GM21515 (cell line): ENCODE data around the gene SFMBT2.
"Not testable (repeated sequence)": the region's sequence is repeated elsewhere in the genome, so short reads cannot be mapped to it uniquely, and the experiment has no call there.

Experiments used
- ATAC-seq: cut with Tn5 transposase; IDR thresholded peaks from one replicate; pipeline ENCODE4 v1.9.1; 2021; ENCODE audit not compliant: unreplicated experiment

The SFMBT2 gene

DNA sequence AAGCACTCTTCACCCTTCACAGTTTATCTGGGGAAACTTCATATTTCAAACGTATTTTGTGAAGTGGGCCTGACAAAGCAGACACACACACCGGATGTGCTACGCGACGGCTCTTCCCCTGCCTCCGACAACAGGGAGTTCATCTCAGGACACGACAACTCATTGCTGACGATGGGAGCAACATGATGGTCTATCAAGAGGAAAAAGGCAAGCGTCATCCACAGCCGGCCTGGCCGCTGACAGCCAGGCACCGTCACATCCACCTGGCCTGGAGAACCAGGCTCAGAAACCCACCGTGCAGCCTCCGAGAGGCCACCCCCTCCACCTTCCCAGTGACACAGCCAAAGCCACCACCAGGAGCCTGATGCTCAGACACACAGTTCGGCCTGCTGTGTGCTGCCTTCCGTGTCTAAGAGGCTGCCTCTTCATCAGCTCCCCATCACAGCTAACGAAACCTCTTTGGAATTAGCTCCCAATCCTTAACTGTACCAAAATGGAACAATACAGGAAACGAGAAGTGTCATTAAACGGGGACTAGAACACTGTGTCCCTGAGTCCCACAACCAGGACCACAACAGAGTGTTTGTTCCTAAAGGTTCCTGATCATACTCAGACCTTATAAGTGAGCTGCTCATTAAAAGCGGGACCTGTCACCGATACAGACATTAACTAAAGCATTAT is 76.7 kb downstream of the SFMBT2 start:
- ATAC-seq, result no peak

DNA sequence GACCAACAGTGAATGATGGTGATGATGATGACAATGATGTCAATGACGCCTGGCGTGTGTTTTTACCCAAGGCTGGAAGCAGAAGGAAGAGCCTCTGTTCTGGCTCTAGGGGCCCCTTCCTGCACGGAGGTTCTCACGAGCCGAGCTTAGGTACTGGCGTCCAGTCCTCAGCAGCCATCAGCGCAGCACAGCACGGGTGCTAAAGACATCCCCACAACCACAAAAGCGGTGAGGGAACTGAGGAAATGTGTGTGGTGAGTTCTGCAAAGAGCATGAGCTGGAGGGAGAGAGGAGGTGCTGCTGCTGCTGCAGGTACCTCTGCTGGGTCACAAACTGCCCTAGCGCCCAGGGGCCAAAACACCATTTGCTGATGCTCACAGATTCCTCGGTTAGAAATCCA is 81.6 kb downstream of the SFMBT2 start:
- no peak for ATAC-seq

DNA sequence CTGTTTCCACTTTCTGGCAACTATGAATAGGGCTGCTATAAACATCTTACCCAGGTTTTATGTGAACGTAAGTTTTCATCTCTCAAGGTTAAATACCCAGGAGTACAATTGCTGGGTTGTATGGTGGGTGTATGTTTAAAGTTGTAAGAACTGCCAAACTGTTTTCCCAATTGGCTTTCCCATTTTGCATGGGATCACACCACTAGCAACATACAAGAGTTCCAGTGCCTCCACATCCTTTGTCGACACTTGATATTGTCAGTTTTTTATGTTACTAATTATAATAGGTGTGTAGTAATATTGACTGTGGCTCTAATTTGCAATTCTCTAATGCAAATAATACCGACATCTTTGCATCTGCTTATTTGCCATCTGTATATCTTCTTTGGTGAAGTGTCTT is 82.9 kb downstream of the SFMBT2 start:
- no peak for ATAC-seq

DNA sequence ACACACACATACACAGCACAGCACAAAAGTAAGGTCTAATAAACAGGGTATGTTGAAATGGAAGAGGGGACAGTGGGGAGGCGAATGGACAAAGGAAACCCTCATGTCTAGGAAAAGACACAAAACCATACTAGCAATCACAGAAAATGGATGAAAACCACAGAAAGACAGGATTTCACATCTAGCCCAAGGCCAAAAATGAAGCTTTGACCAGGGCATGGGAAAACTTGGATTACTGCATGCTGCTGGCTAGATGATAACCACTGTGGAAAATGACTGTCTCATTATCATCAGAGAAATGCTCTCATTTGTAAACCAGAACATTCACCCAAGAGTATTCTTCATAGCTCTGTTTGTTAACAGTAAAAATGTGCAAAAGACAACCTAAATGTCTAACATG is 88.2 kb downstream of the SFMBT2 start:
- no peak for ATAC-seq

DNA sequence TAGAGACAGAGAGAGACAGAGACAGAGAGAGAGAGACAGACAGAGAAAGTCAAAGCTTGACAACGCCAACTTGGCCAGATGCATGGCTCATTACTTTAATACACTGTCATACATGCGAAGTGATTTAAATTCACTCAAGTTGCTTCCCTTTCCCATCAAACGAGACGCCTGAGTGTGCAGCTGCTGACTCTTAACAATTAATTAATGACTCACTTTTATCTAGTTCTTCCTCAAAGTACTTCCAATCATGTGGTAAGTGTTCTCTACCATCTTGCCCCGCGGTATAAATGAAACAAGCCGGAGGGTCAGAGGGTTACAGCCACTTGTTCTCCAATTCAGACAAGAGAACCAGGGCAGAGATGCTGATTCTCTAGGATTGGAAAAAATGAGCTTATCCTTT is 90.8 kb downstream of the SFMBT2 start:
- no peak for ATAC-seq

DNA sequence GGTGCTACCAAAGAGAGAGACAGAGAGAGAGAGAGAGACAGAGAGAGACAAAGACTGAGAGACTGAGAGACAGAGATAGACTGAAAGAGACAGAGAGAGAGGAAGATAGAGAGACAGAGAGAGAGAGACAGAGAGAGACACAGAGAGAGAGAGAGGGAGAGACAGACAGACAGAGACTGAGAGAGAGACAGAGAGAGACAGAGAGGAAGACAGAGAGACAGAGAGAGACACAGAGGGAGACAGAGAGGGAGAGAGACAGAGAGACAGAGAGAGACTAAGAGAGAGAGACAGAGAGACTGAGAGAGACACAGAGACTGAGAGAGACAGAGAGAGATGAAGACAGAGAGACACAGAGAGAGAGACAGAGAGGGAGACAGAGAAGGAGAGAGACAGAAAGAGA is 91.2 kb downstream of the SFMBT2 start:
- ATAC-seq, result no peak

DNA sequence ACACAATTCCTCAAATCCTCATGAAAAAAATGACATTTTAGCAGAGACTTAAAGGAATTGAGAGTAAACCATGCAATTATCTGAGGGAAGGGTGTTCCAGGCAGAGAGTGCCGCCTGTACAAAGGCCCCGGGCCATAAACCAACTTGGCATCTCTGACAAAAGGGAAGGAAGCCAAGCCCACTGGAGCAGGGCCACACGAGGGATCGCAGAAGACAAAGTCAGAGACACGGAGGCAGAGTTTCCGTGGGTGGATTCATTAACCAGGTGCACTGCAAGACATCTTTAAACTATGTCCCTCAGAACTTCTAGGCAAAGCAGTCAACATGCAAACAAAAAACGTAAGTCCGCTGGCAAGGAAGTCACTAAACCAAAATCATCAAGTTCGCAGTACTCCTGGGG is 92.0 kb downstream of the SFMBT2 start:
- ATAC-seq, result no peak

DNA sequence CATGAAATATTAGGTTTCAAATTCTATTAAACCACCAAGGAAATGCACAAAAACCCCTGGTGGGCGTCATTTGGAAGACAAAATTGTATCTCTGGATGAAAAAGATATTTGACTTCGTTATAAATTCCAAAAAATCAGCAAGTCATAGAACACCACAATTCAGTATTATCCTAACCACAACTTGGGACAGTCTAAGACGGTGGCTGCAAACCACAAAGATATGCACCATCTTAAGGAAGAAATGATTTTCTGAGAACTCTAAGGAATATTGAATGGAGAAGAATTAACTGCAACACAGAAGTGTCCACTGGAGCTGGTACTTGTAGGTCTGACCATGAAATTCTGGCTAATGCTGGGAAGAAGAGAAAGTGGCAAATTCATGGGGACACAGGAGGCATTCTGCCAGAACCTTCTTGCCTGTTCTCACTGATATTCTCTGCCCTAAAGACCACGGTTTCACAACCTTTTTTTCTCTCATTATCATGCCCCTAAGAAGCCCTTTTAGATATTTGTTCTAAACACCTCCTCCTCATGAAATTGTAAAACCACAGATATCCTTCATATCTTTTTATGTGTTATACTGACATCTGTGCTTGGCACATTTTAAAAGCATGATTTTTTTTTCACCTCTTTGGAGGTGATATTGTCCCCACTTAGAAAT is 92.9 kb downstream of the SFMBT2 start:
- no peak for ATAC-seq

DNA sequence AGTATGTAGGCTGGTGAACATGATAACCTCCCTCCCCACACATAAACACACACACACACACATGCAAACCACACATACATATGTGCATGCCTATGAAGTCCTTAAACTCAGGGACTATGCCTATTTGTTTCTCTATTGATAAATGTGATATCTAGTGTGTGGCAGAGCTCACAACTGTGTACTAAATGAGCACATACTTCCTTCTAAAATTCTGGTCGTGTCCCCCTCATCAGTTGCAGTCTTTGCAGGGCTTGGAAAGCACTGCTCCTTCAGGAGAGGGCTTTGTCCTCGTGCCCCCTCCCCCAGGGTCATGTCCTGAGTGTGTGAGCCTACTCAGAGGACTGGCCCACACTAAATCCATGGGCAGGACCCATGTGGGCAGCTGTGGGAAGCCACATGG is 94.0 kb downstream of the SFMBT2 start:
- no peak for ATAC-seq

DNA sequence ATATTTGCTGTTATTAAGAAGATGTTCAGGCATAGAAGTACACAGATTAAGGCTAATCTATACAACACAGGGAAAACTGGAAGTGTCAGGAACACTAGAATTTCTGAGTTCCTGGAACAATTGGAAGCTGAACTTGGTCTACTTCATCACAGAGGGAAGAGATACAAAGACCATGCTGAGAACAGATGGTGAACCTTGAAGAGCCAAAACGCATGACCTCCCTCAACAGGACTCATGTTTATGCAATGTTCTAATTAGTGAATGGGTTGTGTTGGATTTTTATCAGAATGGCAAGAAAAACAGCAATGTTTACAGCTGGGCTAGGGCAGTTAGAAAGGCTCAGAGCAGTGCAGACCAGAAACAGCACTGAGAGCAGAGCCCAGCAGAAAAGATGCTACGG is 94.9 kb downstream of the SFMBT2 start:
- ATAC-seq, result no peak

DNA sequence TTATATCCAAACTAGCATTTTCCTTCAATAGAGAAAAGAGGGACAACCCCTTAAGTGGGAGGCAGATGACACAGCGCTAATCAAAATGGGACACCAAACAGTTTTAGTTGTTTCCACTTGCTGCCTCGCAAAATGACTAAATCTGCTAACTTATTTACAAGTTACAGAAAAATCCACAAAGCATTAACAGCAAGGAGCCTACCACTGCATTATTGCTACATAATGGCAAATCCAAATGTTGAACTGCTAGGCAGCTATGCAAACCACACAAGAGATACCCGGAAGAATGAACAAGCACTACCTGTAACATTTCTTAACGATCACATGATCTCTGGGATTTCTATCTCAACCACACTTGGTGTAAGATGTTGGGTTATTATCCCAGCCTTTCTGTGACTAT is 96.7 kb downstream of the SFMBT2 start:
- no peak for ATAC-seq

DNA sequence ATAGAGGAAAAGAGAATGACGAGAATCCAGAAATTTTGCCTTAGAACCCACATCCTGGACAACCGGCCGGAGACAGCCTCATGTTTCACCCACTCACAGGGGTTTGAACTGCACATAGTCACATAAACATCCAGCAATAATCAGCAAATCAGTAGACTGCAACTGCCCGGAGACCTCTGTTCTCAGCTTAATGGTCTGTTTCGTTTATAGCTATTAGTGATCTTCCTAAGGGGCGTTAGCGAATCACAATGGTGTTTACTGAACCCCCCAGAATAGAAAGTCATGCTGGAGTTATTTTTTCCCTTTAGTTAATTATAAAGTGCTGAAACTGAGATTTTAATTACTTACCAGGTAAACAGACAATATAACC is 98.4 kb downstream of the SFMBT2 start:
- no peak for ATAC-seq

DNA sequence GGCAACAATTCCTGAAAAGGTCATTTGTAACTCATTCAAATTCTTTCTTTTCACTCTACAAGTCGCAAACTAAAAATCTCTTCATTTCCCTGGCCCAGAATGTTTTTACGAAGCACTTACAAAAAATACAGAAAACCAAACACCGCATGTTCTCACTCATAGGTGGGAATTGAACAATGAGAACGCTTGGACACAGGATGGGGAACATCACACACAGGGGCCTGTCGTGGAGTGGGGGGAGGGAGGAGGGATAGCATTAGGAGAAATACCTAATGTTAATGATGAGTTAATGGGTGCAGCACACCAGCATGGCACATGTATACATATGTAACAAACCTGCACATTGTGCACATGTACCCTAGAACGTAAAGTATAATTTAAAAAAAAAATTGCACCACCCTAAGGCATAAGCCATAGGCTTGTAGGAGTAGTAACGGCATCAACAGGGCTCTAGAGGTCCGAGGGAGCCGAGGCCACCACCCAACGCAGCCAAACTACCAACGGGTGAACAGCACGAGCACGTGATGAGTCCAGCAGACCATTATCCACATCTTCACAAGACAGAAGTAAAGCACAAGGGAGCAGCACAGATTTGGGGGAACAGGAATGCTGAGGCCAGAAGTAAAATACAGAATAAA is 98.9 kb downstream of the SFMBT2 start:
- ATAC-seq, result not testable (repeated sequence)

DNA sequence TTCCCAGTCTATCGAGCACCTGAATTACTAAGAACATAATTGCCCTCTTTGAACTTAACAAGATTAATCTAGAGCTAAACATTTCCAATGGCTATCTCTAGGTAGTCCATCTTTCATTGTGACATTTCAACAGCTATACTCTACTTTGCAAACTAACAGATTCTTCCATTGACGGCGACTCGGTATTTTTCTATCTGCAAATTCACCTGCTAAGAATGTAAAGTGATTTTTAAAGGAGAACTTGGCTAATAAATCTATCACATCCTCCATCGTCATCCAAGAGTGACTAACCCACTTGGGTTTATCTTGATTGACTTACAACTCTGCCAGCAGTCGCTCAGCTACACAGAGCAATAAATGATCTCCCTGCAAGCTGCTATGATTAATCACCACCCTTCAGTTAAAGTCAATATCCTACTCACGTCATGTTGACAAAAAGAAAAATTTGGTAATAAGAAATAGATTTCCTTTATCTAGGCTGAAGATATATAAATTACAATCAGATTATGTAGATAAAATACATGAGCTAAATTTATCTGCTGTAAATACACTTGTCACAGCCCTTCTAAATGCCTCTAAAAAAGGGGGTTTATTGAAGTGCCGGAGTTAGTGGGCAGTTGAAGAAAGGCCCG is 99.5 kb downstream of the SFMBT2 start:
- ATAC-seq, result no peak

DNA sequence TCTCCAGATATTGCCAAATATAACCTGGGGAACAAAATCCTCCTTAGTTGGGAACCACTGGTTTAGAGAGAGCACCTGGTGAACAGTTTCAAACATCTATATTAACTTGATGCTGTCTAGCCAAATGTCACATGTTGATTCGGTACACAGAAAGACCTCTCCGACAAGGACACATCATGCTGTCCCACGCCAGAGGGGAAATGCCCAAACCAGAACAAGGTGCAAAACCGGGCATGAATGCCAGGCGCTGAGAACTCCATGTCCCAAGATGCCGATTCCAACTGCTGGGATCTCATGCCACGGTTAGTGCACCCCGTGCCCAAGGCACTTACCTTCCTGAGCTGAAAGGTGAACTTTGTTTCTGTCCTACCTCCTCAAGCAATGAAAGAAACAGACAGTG is 100.8 kb downstream of the SFMBT2 start:
- ATAC-seq, result no peak

DNA sequence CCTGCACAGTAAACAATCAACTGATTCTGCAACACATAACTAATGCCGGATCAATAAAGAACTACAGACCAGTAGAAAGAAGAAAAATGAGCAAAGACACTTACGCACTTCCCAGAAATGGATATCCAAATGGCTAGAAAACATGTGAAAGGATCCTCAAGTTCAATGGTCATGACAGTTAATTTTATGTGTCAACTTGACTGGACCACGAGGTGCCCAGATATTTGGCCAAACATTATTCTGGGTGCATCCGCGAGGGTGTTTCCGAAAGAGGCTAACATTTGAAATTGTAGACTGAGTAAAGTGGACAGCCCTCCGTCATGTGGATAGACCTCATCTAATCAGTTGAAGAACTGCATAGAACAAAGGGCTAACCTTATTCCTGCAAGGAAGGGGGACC is 102.0 kb downstream of the SFMBT2 start:
- no peak for ATAC-seq

DNA sequence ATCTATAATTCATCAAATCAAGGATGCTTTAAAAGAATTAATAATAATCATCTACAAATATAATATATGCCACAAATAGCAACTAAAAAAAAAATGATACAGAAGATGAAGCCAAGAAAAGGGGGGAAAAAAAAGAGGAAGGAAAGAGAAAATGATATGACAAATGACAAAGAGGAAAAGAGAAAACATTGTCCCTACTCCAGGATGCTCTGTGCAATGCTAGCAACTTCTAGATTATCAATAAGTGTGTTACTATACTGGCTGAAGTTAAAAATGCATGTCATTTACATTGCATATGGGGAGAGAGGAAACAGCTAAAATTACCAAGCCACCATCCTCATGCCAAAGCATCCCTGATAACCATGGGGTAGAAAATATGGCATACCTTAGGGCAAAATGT is 104.2 kb downstream of the SFMBT2 start:
- no peak for ATAC-seq

DNA sequence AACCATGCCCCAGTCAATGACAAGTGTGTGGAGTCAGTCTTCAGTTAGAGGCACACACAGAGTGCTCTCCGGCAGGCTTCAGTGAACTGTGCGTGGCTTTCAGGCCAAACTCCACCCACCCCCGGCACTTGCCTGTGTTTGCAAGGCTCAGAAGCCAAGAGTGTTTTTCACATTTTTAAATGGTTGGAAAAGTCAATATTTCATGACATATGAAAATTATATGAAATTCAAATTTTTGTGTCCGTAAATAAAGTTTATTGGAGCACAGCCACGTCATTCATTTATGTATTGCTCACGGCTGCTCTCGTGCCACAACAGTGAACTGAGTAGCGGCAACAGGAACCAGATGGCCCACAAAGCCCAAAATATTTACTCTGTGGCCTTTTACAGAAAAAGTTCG is 104.7 kb downstream of the SFMBT2 start:
- no peak for ATAC-seq

DNA sequence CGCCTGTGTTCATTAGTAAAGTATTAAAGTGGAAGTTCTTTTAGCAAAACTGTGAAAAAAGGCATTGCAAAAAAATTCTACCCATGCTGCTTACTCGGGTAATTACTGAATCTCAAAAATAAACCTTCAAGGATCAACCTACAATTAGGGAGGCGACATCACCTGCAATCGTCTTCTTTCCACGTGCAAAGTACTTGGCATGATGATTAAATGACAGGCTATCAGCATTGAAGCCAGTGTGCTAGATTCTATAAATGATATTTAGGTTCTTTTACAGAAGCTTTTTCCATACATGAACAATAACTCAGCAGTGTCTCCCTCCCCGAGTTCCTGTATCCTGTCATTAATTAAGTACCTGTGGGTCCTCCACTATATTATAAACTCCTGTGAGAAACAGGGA is 105.8 kb downstream of the SFMBT2 start:
- ATAC-seq, result no peak

DNA sequence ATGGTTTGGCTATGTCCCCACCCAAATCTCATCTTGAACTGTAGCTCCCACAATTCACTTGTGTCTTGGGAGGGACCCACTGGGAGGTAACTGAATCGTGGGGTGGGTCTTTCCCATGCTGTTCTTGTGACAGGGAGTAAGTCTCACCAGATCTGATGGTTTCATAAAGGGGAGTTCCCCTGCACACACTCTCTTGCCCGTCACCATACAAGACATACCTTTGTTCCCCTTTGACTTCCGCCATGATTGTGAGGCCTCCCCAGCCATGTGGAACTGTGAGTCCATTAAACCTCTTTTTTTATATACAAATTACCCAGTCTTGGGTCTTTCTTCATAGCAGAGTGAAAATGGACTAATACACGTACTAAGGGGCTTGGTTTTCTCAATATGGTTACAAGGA is 106.7 kb downstream of the SFMBT2 start:
- ATAC-seq, result no peak

DNA sequence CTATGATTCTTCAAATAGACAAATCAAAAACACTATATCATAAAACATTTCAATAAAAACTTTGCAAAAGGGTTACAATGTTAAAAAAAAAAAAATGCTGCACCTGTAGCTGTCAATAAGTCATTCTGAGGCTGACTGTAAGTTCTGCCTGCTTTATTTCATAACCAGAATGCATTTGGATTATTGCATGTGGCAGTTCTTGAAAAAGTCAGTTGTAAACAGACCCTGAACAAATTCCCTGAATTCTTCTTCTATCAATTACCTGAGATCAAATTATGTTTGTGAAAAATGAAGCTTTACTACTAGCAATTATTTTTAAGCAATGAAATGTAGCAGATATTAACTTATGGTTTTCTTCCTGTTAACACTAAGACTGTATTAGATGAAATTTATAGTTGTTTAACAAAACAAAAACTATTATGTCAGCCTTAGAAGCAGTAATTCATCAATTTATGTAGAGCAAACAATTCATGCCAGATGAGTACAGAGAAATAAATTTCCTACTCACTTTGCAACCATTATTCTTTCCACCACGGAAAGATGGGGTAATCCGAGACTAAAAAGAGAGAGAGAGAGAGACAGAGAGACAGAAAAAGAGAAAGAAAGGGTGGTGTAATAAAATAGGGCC is 107.8 kb downstream of the SFMBT2 start:
- ATAC-seq, result no peak
